Measurements from ENCODE around the gene SLC16A8.
"Not testable (repeated sequence)": the region's sequence is repeated elsewhere in the genome, so short reads cannot be mapped to it uniquely, and the experiment has no call there.

The SLC16A8 gene

GRCh38 chr22:38046070-38046748 is 37.8 kb downstream of the SLC16A8 start:
- H3K9ac ChIP-seq (ENCODE audit: low read length), result no peak overlapping the region
- H3K4me3 ChIP-seq (ENCODE audit: low read depth in 1 of 2, low read length in 2 of 2), result no peak overlapping the region
- no peaks in the 10 kb centered on the region for H3K4me1 ChIP-seq (ENCODE audit: insufficient read depth, low read length)
- no peak overlapping the region for H3K27ac ChIP-seq (ENCODE audit: low read depth, low read length)
- no peaks in the 10 kb centered on the region for H3K36me3 ChIP-seq (ENCODE audit: insufficient read depth, low read length)
- H3K27me3 ChIP-seq (ENCODE audit: control insufficient read depth in 1 of 2, insufficient read depth in 2 of 2, low read length in 2 of 2), result no peaks in the 10 kb centered on the region
- H3K9me3 ChIP-seq (ENCODE audit: low read length), result no peaks in the 10 kb centered on the region

GRCh38 chr22:38043151-38044039 is 40.6 kb downstream of the SLC16A8 start:
- Histone ChIP-seq H3K27me3 (ENCODE audit: control insufficient read depth in 1 of 2, insufficient read depth in 2 of 2, low read length in 2 of 2) (no peaks in the 10 kb centered on the region), H3K4me3 (ENCODE audit: low read depth in 1 of 2, low read length in 2 of 2) (no peak overlapping the region), H3K9me3 (ENCODE audit: low read length) (no peaks in the 10 kb centered on the region), H3K4me1 (ENCODE audit: insufficient read depth, low read length) (no peaks in the 10 kb centered on the region), H3K27ac (ENCODE audit: low read depth, low read length) (no peak overlapping the region), H3K36me3 (ENCODE audit: insufficient read depth, low read length) (no peaks in the 10 kb centered on the region), H3K9ac (ENCODE audit: low read length) (no peak overlapping the region)

GRCh38 chr22:38042488-38042790 is 41.5 kb downstream of the SLC16A8 start:
- H3K27ac ChIP-seq (ENCODE audit: low read depth, low read length), result no peak overlapping the region
- H3K4me3 ChIP-seq (ENCODE audit: low read depth in 1 of 2, low read length in 2 of 2), result no peak overlapping the region
- H3K4me1 ChIP-seq (ENCODE audit: insufficient read depth, low read length), result no peaks in the 10 kb centered on the region
- no peaks in the 10 kb centered on the region for H3K27me3 ChIP-seq (ENCODE audit: control insufficient read depth in 1 of 2, insufficient read depth in 2 of 2, low read length in 2 of 2)
- H3K36me3 ChIP-seq (ENCODE audit: insufficient read depth, low read length), result no peaks in the 10 kb centered on the region
- no peaks in the 10 kb centered on the region for H3K9me3 ChIP-seq (ENCODE audit: low read length)
- H3K9ac ChIP-seq (ENCODE audit: low read length), result no peak overlapping the region

- Histone ChIP-seq H3K9ac (ENCODE audit: low read length) (no peak overlapping the region), H3K9me3 (ENCODE audit: low read length) (no peaks in the 10 kb centered on the region), H3K4me1 (ENCODE audit: insufficient read depth, low read length) (no peaks in the 10 kb centered on the region), H3K27ac (ENCODE audit: low read depth, low read length) (no peak overlapping the region), H3K4me3 (ENCODE audit: low read depth in 1 of 2, low read length in 2 of 2) (no peak overlapping the region), H3K27me3 (ENCODE audit: control insufficient read depth in 1 of 2, insufficient read depth in 2 of 2, low read length in 2 of 2) (no peaks in the 10 kb centered on the region), H3K36me3 (ENCODE audit: insufficient read depth, low read length) (no peaks in the 10 kb centered on the region)
Observed at GRCh38 chr22:38041760-38042487, 42.1 kb downstream of the SLC16A8 start.

GRCh38 chr22:38040953-38041759 is 42.8 kb downstream of the SLC16A8 start:
- H3K9ac ChIP-seq (ENCODE audit: low read length), result no peak overlapping the region
- H3K27ac ChIP-seq (ENCODE audit: low read depth, low read length), result no peak overlapping the region
- H3K9me3 ChIP-seq (ENCODE audit: low read length), result no peaks in the 10 kb centered on the region
- H3K4me1 ChIP-seq (ENCODE audit: insufficient read depth, low read length), result no peaks in the 10 kb centered on the region
- no peak overlapping the region for H3K4me3 ChIP-seq (ENCODE audit: low read depth in 1 of 2, low read length in 2 of 2)
- H3K36me3 ChIP-seq (ENCODE audit: insufficient read depth, low read length), result no peaks in the 10 kb centered on the region
- no peaks in the 10 kb centered on the region for H3K27me3 ChIP-seq (ENCODE audit: control insufficient read depth in 1 of 2, insufficient read depth in 2 of 2, low read length in 2 of 2)

GRCh38 chr22:38038890-38039812 is 44.8 kb downstream of the SLC16A8 start:
- no peaks in the 10 kb centered on the region for H3K9me3 ChIP-seq (ENCODE audit: low read length)
- H3K27ac ChIP-seq (ENCODE audit: low read depth, low read length), result no peak overlapping the region
- no peak overlapping the region for H3K4me3 ChIP-seq (ENCODE audit: low read depth in 1 of 2, low read length in 2 of 2)
- no peak overlapping the region for H3K9ac ChIP-seq (ENCODE audit: low read length)
- no peaks in the 10 kb centered on the region for H3K36me3 ChIP-seq (ENCODE audit: insufficient read depth, low read length)
- H3K27me3 ChIP-seq (ENCODE audit: control insufficient read depth in 1 of 2, insufficient read depth in 2 of 2, low read length in 2 of 2), result no peaks in the 10 kb centered on the region
- H3K4me1 ChIP-seq (ENCODE audit: insufficient read depth, low read length), result peaks cover 10% of the 10 kb centered on the region

- H3K27me3 ChIP-seq (ENCODE audit: control insufficient read depth in 1 of 2, insufficient read depth in 2 of 2, low read length in 2 of 2), result no peaks in the 10 kb centered on the region
- no peak overlapping the region for H3K4me3 ChIP-seq (ENCODE audit: low read depth in 1 of 2, low read length in 2 of 2)
- H3K36me3 ChIP-seq (ENCODE audit: insufficient read depth, low read length), result no peaks in the 10 kb centered on the region
- no peak overlapping the region for H3K9ac ChIP-seq (ENCODE audit: low read length)
- no peaks in the 10 kb centered on the region for H3K9me3 ChIP-seq (ENCODE audit: low read length)
- no peak overlapping the region for H3K27ac ChIP-seq (ENCODE audit: low read depth, low read length)
- peaks cover 17% of the 10 kb centered on the region for H3K4me1 ChIP-seq (ENCODE audit: insufficient read depth, low read length)
Observed at GRCh38 chr22:38038426-38038825, 45.6 kb downstream of the SLC16A8 start.

- not testable (repeated sequence) for H3K9ac ChIP-seq (ENCODE audit: low read length); H3K27me3 ChIP-seq (ENCODE audit: control insufficient read depth in 1 of 2, insufficient read depth in 2 of 2, low read length in 2 of 2); H3K4me3 ChIP-seq (ENCODE audit: low read depth in 1 of 2, low read length in 2 of 2); H3K36me3 ChIP-seq (ENCODE audit: insufficient read depth, low read length); H3K9me3 ChIP-seq (ENCODE audit: low read length); H3K27ac ChIP-seq (ENCODE audit: low read depth, low read length)
- peaks cover 20% of the 10 kb centered on the region for H3K4me1 ChIP-seq (ENCODE audit: insufficient read depth, low read length)
Observed at GRCh38 chr22:38037367-38038150, 46.4 kb downstream of the SLC16A8 start.

- Histone ChIP-seq H3K27ac (ENCODE audit: low read depth, low read length) (no peak overlapping the region), H3K27me3 (ENCODE audit: control insufficient read depth in 1 of 2, insufficient read depth in 2 of 2, low read length in 2 of 2) (no peaks in the 10 kb centered on the region), H3K4me1 (ENCODE audit: insufficient read depth, low read length) (peaks cover 20% of the 10 kb centered on the region), H3K4me3 (ENCODE audit: low read depth in 1 of 2, low read length in 2 of 2) (no peak overlapping the region), H3K9ac (ENCODE audit: low read length) (no peak overlapping the region), H3K36me3 (ENCODE audit: insufficient read depth, low read length) (no peaks in the 10 kb centered on the region), H3K9me3 (ENCODE audit: low read length) (no peaks in the 10 kb centered on the region)
Observed at GRCh38 chr22:38036392-38037062, 47.5 kb downstream of the SLC16A8 start.
